GM23248 (cell line): ENCODE results near the gene LGALS3. TPM values are rescaled to one million over a fixed set of nuclear protein-coding genes. Genes with fewer than 3 reads are reported as not detected.
A peak's percentile ranks its signal among the peaks of the same experiment; 100 is the strongest.

ENCODE experiments used
- DNase-seq: peaks from one replicate; pipeline ENCODE4 v3.0.0-alpha.2; 2015
- H2AFZ ChIP-seq: fragments of 200-600 bp; sonication (generic); 2 replicates; pipeline ENCODE4 v1.6.1; 2016; ENCODE audit warnings: antibody characterized with exemption
- H3F3A ChIP-seq: fragments of 200-600 bp; sonication (generic); 2 replicates; pipeline ENCODE4 v1.6.1; 2016; ENCODE audit warnings: mild to moderate bottlenecking, antibody characterized with exemption, mixed run types; ENCODE audit not compliant: insufficient read depth
- H3K27ac ChIP-seq: fragments of 200-600 bp; sonication (generic); 2 replicates; pipeline ENCODE4 v1.5.1; 2016; ENCODE audit warnings: mild to moderate bottlenecking
- H3K27me3 ChIP-seq: fragments of 200-600 bp; sonication (generic); replicated peaks from 2 replicates; pipeline ENCODE4 v1.6.1; 2016; ENCODE audit warnings: mild to moderate bottlenecking; ENCODE audit not compliant: insufficient read depth
- H3K36me3 ChIP-seq: fragments of 200-600 bp; sonication (generic); 2 replicates; pipeline ENCODE4 v1.6.1; 2016; ENCODE audit warnings: low read depth, mild to moderate bottlenecking
- H3K4me1 ChIP-seq: fragments of 200-600 bp; sonication (generic); 2 replicates; pipeline ENCODE4 v1.6.1; 2016; ENCODE audit warnings: mild to moderate bottlenecking; ENCODE audit not compliant: insufficient read depth
- H3K4me2 ChIP-seq: fragments of 200-600 bp; sonication (generic); one replicate; pipeline ENCODE4 v1.6.1; 2016; ENCODE audit warnings: mild to moderate bottlenecking; ENCODE audit not compliant: unreplicated experiment
- H3K4me3 ChIP-seq: fragments of 200-600 bp; sonication (generic); 2 replicates; pipeline ENCODE4 v1.5.1; 2016; ENCODE audit warnings: mild to moderate bottlenecking
- H3K79me2 ChIP-seq: fragments of 200-600 bp; sonication (generic); 2 replicates; pipeline ENCODE4 v1.6.1; 2016; ENCODE audit warnings: mild to moderate bottlenecking; ENCODE audit not compliant: insufficient read depth
- H3K9ac ChIP-seq: fragments of 200-600 bp; sonication (generic); 2 replicates; pipeline ENCODE4 v1.6.1; 2016; ENCODE audit warnings: mild to moderate bottlenecking
- H3K9me2 ChIP-seq: fragments of 200-600 bp; sonication (generic); 2 replicates; pipeline ENCODE4 v1.6.1; 2016; ENCODE audit warnings: mixed run types, mild to moderate bottlenecking, moderate library complexity; ENCODE audit not compliant: insufficient read depth
- H3K9me3 ChIP-seq: fragments of 200-600 bp; sonication (generic); one replicate; pipeline ENCODE4 v1.6.1; 2017; ENCODE audit warnings: low read depth
- H4K20me1 ChIP-seq: fragments of 200-600 bp; sonication (generic); 2 replicates; pipeline ENCODE4 v1.6.0; 2016; ENCODE audit not compliant: insufficient read depth
- EZH2 ChIP-seq: fragments of 200-600 bp; sonication (generic); IDR thresholded peaks from 2 replicates; pipeline ENCODE4 v1.6.1; 2018; ENCODE audit warnings: antibody characterized with exemption, mild to moderate bottlenecking; ENCODE audit not compliant: insufficient read depth, poor library complexity, severe bottlenecking
- EZH2phosphoT487 ChIP-seq: fragments of 200-600 bp; sonication (generic); IDR thresholded peaks from 2 replicates; pipeline ENCODE4 v1.6.1; 2018; ENCODE audit warnings: antibody characterized with exemption, moderate library complexity, mild to moderate bottlenecking, low read depth; ENCODE audit not compliant: insufficient read depth
- WGBS, 2 experiments: methylation state at CpG; one replicate each; pipeline ENCODE4 v1.1.6; 2015 to 2017; ENCODE audit warnings: low lambda C conversion rate in 2 of 2, low coverage in 1 of 2; ENCODE audit errors: missing lambda C conversion rate in 2 of 2; 5-methylcytosine and 5-hydroxymethylcytosine counted together
- in situ Hi-C: fragments of 300-500 bp; cut with MboI; formaldehyde crosslinking; loops from 2 replicates; pipeline ENCODE4 v1.15.0; 2020
- polyA plus RNA-seq: library from polyadenylated mRNA; unstranded; fragments of >200 nt; fragmentation: Nextera tagmentation; extraction: Ambion mirVana; gene quantifications from 2 replicates; pipeline ENCODE4 v1.2.1, GENCODE V29; 2016
- total RNA-seq: library from RNA; depleted of rRNA; stranded (reverse); fragments of >200 nt; shearing (Covaris generic); gene quantifications from 2 replicates; pipeline ENCODE4 v1.2.3, GENCODE V29; 2014

Gene LGALS3
- total and polyA plus RNA-seq, 2 experiments from 2014 or later, result 363 to 541 TPM

DNA sequence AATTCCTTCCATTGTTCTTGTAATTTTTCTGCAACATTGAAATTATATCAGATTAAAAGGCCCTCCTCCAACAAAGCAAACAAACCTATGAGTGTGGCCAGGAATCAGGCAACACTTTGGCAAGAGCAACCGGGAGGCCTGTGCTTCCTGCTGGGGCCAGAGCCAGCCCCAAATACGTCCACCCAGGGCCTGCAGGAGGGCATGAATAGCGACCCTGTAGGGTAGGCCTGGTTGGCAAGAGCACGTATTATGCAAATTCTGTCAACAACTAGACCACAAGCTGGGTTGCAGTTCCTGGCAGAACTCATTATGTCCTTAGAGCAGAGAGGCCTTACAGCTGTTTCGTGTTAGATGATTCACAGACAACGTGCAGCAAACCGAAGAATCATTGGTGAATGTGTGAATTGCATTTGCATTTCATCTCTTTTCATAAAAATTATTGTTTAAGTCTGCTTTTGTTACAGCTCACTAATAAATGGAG lies 26.9 kb upstream of the LGALS3 start:
- H3K27ac ChIP-seq, result peak overlapping the region; percentile 100
- H3K27me3 ChIP-seq, result no peaks in the 10 kb centered on the region
- in situ Hi-C loops, result no loop called here
- peak; percentile 99 for DNase-seq
- peak overlapping the region; percentile 38; the same call in 1 of the 2 replicates for H2AFZ ChIP-seq
- H3K36me3 ChIP-seq, result no peaks in the 10 kb centered on the region
- H3K4me3 ChIP-seq, result peak overlapping the region; percentile 60
- 1 to 2% methylated on average over 7 of the region's 7 CpGs for WGBS, 2 experiments
- H3K4me2 ChIP-seq, result peak overlapping the region; percentile 80
- H3K4me1 ChIP-seq, result peaks cover 50% of the 10 kb centered on the region
- no peaks in the 10 kb centered on the region for H3K9me2 ChIP-seq
- TF ChIP-seq EZH2, result no peak
- TF ChIP-seq EZH2phosphoT487, result peak; percentile 93
- H3K9ac ChIP-seq, result peak overlapping the region; percentile 90
- H3K79me2 ChIP-seq, result no peaks in the 10 kb centered on the region
- H4K20me1 ChIP-seq, result no peaks in the 10 kb centered on the region
- H3F3A ChIP-seq, result peaks cover 32% of the 10 kb centered on the region
- H3K9me3 ChIP-seq, result no peaks in the 10 kb centered on the region

- H3F3A ChIP-seq, result peaks cover 37% of the 10 kb centered on the region
- no peaks in the 10 kb centered on the region for H3K9me2 ChIP-seq
- H3K4me3 ChIP-seq, result peak overlapping the region; percentile 60
- no peaks in the 10 kb centered on the region for H3K27me3 ChIP-seq
- TF ChIP-seq EZH2phosphoT487 (no peak), EZH2 (no peak)
- peak overlapping the region; percentile 38 for H2AFZ ChIP-seq
- no peaks in the 10 kb centered on the region for H3K79me2 ChIP-seq
- peak; percentile 97 for DNase-seq
- peak overlapping the region; percentile 90 for H3K9ac ChIP-seq
- WGBS, 2 experiments, result 3 to 4% methylated on average over 13 of the region's 13 CpGs
- no peaks in the 10 kb centered on the region for H3K9me3 ChIP-seq
- in situ Hi-C loops, result no loop called here
- no peaks in the 10 kb centered on the region for H4K20me1 ChIP-seq
- H3K4me2 ChIP-seq, result peak overlapping the region; percentile 80
- H3K4me1 ChIP-seq, result peaks cover 57% of the 10 kb centered on the region
- H3K27ac ChIP-seq, result peak overlapping the region; percentile 100
- H3K36me3 ChIP-seq, result no peaks in the 10 kb centered on the region
These were observed 25.9 kb upstream of the LGALS3 start for GRCh38 chr14:55103005-55103640.

GRCh38 chr14:55103971-55104954 lies 24.8 kb upstream of the LGALS3 start:
- H3K9me3 ChIP-seq, result no peaks in the 10 kb centered on the region
- in situ Hi-C loops, result no loop called here
- no peak for DNase-seq
- H2AFZ ChIP-seq, result peak overlapping the region; percentile 15; the same call in 1 of the 2 replicates
- TF ChIP-seq EZH2phosphoT487 (no peak), EZH2 (no peak)
- H3K27me3 ChIP-seq, result no peaks in the 10 kb centered on the region
- no peaks in the 10 kb centered on the region for H3K36me3 ChIP-seq
- H3K4me2 ChIP-seq, result peak overlapping the region; percentile 80
- no peaks in the 10 kb centered on the region for H3K9me2 ChIP-seq
- peak overlapping the region; percentile 90 for H3K9ac ChIP-seq
- no peaks in the 10 kb centered on the region for H4K20me1 ChIP-seq
- peak overlapping the region; percentile 60; the same call in 1 of the 2 replicates for H3K4me3 ChIP-seq
- H3K27ac ChIP-seq, result peak overlapping the region; percentile 100
- peaks cover 47% of the 10 kb centered on the region for H3F3A ChIP-seq
- no peaks in the 10 kb centered on the region for H3K79me2 ChIP-seq
- 78 to 82% methylated on average over 6 of the region's 6 CpGs for WGBS, 2 experiments
- peaks cover 67% of the 10 kb centered on the region for H3K4me1 ChIP-seq

- no peak overlapping the region for H2AFZ ChIP-seq
- in situ Hi-C loops, result no loop called here
These were observed 23.1 kb upstream of the LGALS3 start for GRCh38 chr14:55105991-55106390.

More at GRCh38 chr14:55105991-55106390, 23.1 kb upstream of the LGALS3 start:
- DNase-seq, result no peak
- H3K9me2 ChIP-seq, result no peaks in the 10 kb centered on the region
- H3K36me3 ChIP-seq, result no peaks in the 10 kb centered on the region
- no peaks in the 10 kb centered on the region for H3K27me3 ChIP-seq
- H3K4me3 ChIP-seq, result no peak overlapping the region
- no peaks in the 10 kb centered on the region for H3K9me3 ChIP-seq
- no peak overlapping the region for H3K27ac ChIP-seq
- no peak for TF ChIP-seq EZH2phosphoT487
- no peak for TF ChIP-seq EZH2
- H4K20me1 ChIP-seq, result no peaks in the 10 kb centered on the region
- H3K79me2 ChIP-seq, result no peaks in the 10 kb centered on the region
- no peak overlapping the region for H3K9ac ChIP-seq
- no peak overlapping the region for H3K4me2 ChIP-seq
- 60 to 71% methylated on average over 7 of the region's 7 CpGs for WGBS, 2 experiments
- peaks cover 61% of the 10 kb centered on the region for H3K4me1 ChIP-seq
- peaks cover 49% of the 10 kb centered on the region for H3F3A ChIP-seq
